SU-DHL-6 (cell line): ENCODE measurements around the gene RAP1A.

Experiments used
- H2AFZ ChIP-seq: fragments of 200-600 bp; sonication (generic); 2 replicates; pipeline ENCODE4 v1.6.1; 2014; ENCODE audit warnings: low read depth, mild to moderate bottlenecking, moderate library complexity, mixed read lengths, antibody characterized with exemption, low read length; ENCODE audit not compliant: severe bottlenecking
- H3F3A ChIP-seq: fragments of 200-600 bp; shearing (Covaris generic); 2 replicates; pipeline ENCODE4 v1.6.0; 2016; ENCODE audit warnings: antibody characterized with exemption, mild to moderate bottlenecking; ENCODE audit not compliant: insufficient read depth
- H3K27ac ChIP-seq: fragments of 200-600 bp; sonication (generic); 2 replicates; pipeline ENCODE4 v1.5.1; 2016; ENCODE audit warnings: low read depth, mild to moderate bottlenecking, low read length, moderate library complexity, mixed read lengths
- H3K27me3 ChIP-seq: fragments of 200-600 bp; sonication (generic), shearing (Covaris generic); 2 replicates; pipeline ENCODE4 v1.6.0; 2014; ENCODE audit warnings: mild to moderate bottlenecking, low read length
- H3K36me3 ChIP-seq: fragments of 200-600 bp; sonication (generic); 2 replicates; pipeline ENCODE4 v1.6.1; 2014; ENCODE audit warnings: mild to moderate bottlenecking, low read length, mixed read lengths
- H3K4me2 ChIP-seq: fragments of 300-600, 200-600 bp; shearing (Covaris generic), sonication (generic); 2 replicates; pipeline ENCODE4 v1.6.0; 2014; ENCODE audit warnings: low read length, low read depth, mild to moderate bottlenecking; ENCODE audit not compliant: poor library complexity, severe bottlenecking
- H3K4me3 ChIP-seq: fragments of 200-600 bp; sonication (generic); 2 replicates; pipeline ENCODE4 v1.5.1; 2014; ENCODE audit warnings: antibody characterized with exemption, low read length, mild to moderate bottlenecking, mixed read lengths; ENCODE audit not compliant: insufficient read depth, poor library complexity, severe bottlenecking
- H3K79me2 ChIP-seq: fragments of 200-600 bp; sonication (generic); 2 replicates; pipeline ENCODE4 v1.6.1; 2014; ENCODE audit warnings: mild to moderate bottlenecking, low read length, moderate library complexity; ENCODE audit not compliant: insufficient read depth
- H3K9ac ChIP-seq: fragments of 200-600 bp; sonication (generic); 2 replicates; pipeline ENCODE4 v1.7.0; 2014; ENCODE audit warnings: mild to moderate bottlenecking, low read length
- H3K9me2 ChIP-seq: fragments of 200-600 bp; sonication (generic); replicated peaks from 2 replicates; pipeline ENCODE4 v1.6.1; 2014; ENCODE audit warnings: low read length; ENCODE audit not compliant: insufficient read depth
- H3K9me3 ChIP-seq: fragments of 200-600 bp; sonication (generic); 2 replicates; pipeline ENCODE4 v1.6.1; 2014; ENCODE audit warnings: low read length, mixed read lengths; ENCODE audit not compliant: insufficient read depth
- H4K20me1 ChIP-seq: fragments of 200-600 bp; sonication (generic); 2 replicates; pipeline ENCODE4 v1.6.1; 2014; ENCODE audit warnings: low read depth, mild to moderate bottlenecking, antibody characterized with exemption, low read length, moderate library complexity, mixed read lengths
- CTCF ChIP-seq: fragments of 200-600 bp; sonication (generic); IDR thresholded peaks from one replicate; pipeline ENCODE4 v1.5.1; 2017; ENCODE audit warnings: antibody characterized with exemption, mild to moderate bottlenecking, low read length, moderate library complexity; ENCODE audit not compliant: insufficient read depth, poor library complexity, severe bottlenecking
- EZH2phosphoT487 ChIP-seq: fragments of 200-600 bp; sonication (generic), shearing (Covaris generic); conservative IDR thresholded peaks from 2 replicates; pipeline ENCODE4 v1.6.1; 2018; ENCODE audit warnings: mild to moderate bottlenecking, antibody characterized with exemption, low read length, moderate library complexity, mixed read lengths

RAP1A gene

GRCh38 chr1:111611986-111612385 lies 7.6 kb upstream of the RAP1A start:
- Histone ChIP-seq H3F3A (0 out of 2 replicates have a peak, but pooled peaks cover 4% of the 10 kb centered on the region), H4K20me1 (no peaks in the 10 kb centered on the region), H2AFZ (no peak overlapping the region), H3K9ac (no peak overlapping the region), H3K36me3 (no peaks in the 10 kb centered on the region), H3K4me3 (no peak overlapping the region), H3K27ac (no peak overlapping the region), H3K9me2 (no peaks in the 10 kb centered on the region), H3K27me3 (no peaks in the 10 kb centered on the region), H3K4me2 (no peak overlapping the region), H3K79me2 (no peaks in the 10 kb centered on the region), H3K9me3 (no peaks in the 10 kb centered on the region)
- TF ChIP-seq CTCF (no peak), EZH2phosphoT487 (no peak)

- peak overlapping the region; percentile 11; the same call in 1 of the 2 replicates for H3K27ac ChIP-seq
- H3K27me3 ChIP-seq: no peaks in the 10 kb centered on the region
- TF ChIP-seq CTCF: no peak
- no peak for TF ChIP-seq EZH2phosphoT487
- no peaks in the 10 kb centered on the region for H3K36me3 ChIP-seq
- peaks cover 15% of the 10 kb centered on the region; the same call in 1 of the 2 replicates for H3F3A ChIP-seq
- no peak overlapping the region for H3K4me3 ChIP-seq
- H3K9me2 ChIP-seq: no peaks in the 10 kb centered on the region
- H3K79me2 ChIP-seq: peaks cover 13% of the 10 kb centered on the region
- H3K4me2 ChIP-seq: peak overlapping the region; percentile 14
- no peak overlapping the region for H3K9ac ChIP-seq
- no peaks in the 10 kb centered on the region for H4K20me1 ChIP-seq
- no peaks in the 10 kb centered on the region for H3K9me3 ChIP-seq
- peak overlapping the region; percentile 9 for H2AFZ ChIP-seq
Observed at GRCh38 chr1:111615870-111616715, 3.5 kb upstream of the RAP1A start.

GRCh38 chr1:111618081-111618480 lies 1.5 kb upstream of the RAP1A start:
- no peaks in the 10 kb centered on the region for H3K27me3 ChIP-seq
- H3K36me3 ChIP-seq: 0 out of 2 replicates have a peak, but pooled peaks cover 3% of the 10 kb centered on the region
- H3K9me3 ChIP-seq: no peaks in the 10 kb centered on the region
- no peak overlapping the region for H2AFZ ChIP-seq
- H3K79me2 ChIP-seq: peaks cover 33% of the 10 kb centered on the region
- H3K27ac ChIP-seq: no peak overlapping the region
- H3F3A ChIP-seq: peaks cover 19% of the 10 kb centered on the region; the same call in 1 of the 2 replicates
- no peak overlapping the region for H3K4me3 ChIP-seq
- TF ChIP-seq CTCF: no peak
- TF ChIP-seq EZH2phosphoT487: no peak
- no peaks in the 10 kb centered on the region for H3K9me2 ChIP-seq
- peaks cover 10% of the 10 kb centered on the region; the same call in 1 of the 2 replicates for H4K20me1 ChIP-seq
- no peak overlapping the region for H3K9ac ChIP-seq
- no peak overlapping the region for H3K4me2 ChIP-seq
